Suprapubic skin (tissue), 4 donors: ENCODE measurements around the gene UBASH3A.

Experiments
- POLR2A ChIP-seq, 2 donors: fragments of 450-650 bp; IDR thresholded peaks; one replicate each; pipeline ENCODE4 v1.6.1; 2017; ENCODE audit warnings: antibody characterized with exemption in 2 of 2, mild to moderate bottlenecking in 2 of 2, moderate library complexity in 2 of 2
- POLR2AphosphoS5 ChIP-seq, 3 donors: sonication (generic); formaldehyde crosslinking; IDR thresholded peaks; one replicate each; pipeline ENCODE4 v1.6.1; 2017; ENCODE audit warnings: antibody characterized with exemption in 3 of 3
- TF ChIP-seq, protein P1 (sequence below), 2 donors: fragments of 200-600 bp in 1 of 2; fragments of 450-650 bp in 1 of 2; sonication (generic) in 1 of 2; IDR thresholded peaks; one replicate each; pipeline ENCODE4 v1.5.1; 2016 to 2019; ENCODE audit warnings: antibody characterized with exemption in 2 of 2, mild to moderate bottlenecking in 1 of 2, moderate library complexity in 1 of 2

DNA sequence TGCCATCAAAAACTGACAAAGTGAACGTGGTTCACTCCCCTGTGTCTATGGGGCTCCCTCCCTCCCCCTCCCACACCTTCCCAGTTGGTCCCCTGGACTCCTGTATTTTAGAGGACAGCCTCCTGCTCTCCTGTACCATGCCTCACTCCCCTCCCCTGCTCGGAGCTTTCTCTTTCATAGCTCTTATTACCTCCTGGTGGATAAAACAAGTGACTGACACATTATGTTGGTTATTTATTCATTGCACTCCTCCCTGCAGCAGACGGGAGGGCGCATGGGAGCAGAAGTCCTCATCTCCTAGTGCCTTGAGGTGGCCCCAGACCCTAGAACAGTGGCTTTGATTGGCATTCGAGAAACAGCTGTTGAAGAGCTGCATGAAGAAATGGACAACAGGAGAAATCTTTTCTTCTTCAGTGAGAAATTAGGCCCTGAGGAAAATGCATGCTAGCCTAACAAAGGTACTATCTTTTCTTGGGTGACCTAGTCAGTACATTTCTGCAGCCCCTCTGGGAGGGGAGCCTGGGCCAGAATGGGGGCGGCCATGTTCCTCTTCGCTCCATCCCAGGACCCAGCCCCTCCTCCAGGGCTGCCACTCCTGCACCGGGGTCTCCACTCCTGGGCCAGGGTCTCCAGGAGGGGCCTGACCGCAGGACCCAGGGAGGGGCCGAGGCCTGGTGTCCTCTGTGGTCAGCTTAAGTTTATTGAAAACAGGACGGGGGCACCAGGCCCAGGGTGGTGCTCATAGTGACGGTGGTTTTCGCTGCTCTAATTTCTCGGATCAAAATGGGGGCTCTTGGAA lies 36.1 kb upstream of the UBASH3A start:
- no peak for TF ChIP-seq POLR2AphosphoS5 (IDR thresholded peaks at IDR 0.05)
- TF ChIP-seq, protein P1, sequence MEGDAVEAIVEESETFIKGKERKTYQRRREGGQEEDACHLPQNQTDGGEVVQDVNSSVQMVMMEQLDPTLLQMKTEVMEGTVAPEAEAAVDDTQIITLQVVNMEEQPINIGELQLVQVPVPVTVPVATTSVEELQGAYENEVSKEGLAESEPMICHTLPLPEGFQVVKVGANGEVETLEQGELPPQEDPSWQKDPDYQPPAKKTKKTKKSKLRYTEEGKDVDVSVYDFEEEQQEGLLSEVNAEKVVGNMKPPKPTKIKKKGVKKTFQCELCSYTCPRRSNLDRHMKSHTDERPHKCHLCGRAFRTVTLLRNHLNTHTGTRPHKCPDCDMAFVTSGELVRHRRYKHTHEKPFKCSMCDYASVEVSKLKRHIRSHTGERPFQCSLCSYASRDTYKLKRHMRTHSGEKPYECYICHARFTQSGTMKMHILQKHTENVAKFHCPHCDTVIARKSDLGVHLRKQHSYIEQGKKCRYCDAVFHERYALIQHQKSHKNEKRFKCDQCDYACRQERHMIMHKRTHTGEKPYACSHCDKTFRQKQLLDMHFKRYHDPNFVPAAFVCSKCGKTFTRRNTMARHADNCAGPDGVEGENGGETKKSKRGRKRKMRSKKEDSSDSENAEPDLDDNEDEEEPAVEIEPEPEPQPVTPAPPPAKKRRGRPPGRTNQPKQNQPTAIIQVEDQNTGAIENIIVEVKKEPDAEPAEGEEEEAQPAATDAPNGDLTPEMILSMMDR (IDR thresholded peaks at IDR 0.05), result no peak
- no peak for TF ChIP-seq POLR2A (IDR thresholded peaks at IDR 0.05)
